ENCODE measurements around the gene STRAP. TPM values are rescaled to one million over a fixed set of nuclear protein-coding genes. Genes with fewer than 3 reads are reported as not detected.
"Not testable (repeated sequence)": the region's sequence is repeated elsewhere in the genome, so short reads cannot be mapped to it uniquely, and the experiment has no call there.

Gene STRAP
- total RNA-seq, 4 donors from 2014 or later: 24.5 to 45.4 (median 37.7) TPM

GRCh38 chr12:15904378-15904920 lies 22.3 kb downstream of the STRAP start:
- Histone ChIP-seq H3K4me3 (no peak overlapping the region), H3K27ac (no peak overlapping the region), H3K9me3 (no peaks in the 10 kb centered on the region), H3K36me3 (peaks cover 67% of the 10 kb centered on the region), H3K4me1 (no peaks in the 10 kb centered on the region), H3K27me3 (no peaks in the 10 kb centered on the region)
- TF ChIP-seq POLR2A (IDR thresholded peaks at IDR 0.05): no peak
- TF ChIP-seq EP300 (IDR thresholded peaks at IDR 0.05): no peak
- TF ChIP-seq CTCF (IDR thresholded peaks at IDR 0.05): no peak
- WGBS: 91% methylated on average over 5 of the region's 5 CpGs
- DNase-seq (ENCODE audit: low spot score in 2 of 2): no peak

DNA sequence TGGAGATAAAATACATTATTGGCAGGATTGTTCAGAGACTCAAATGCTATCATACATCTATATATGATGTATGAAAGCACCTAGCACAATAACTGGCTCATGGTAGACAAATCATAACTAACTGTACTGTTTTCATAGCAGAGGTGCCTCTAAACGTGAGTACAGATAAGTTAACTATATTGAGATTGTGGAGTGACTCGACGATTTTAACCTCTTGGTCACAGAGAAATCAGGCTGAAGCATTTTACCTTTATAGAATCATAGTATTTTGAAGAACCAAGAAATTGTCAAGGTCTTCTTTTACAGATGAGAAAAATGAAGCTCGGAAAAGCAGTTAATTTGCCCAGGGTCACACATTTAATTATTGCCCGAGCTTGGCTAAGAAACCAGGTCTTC lies 28.3 kb downstream of the STRAP start:
- 64% methylated on average over 5 of the region's 5 CpGs for WGBS
- Histone ChIP-seq H3K4me3 (peak overlapping the region; percentile 75), H3K36me3 (peaks cover 15% of the 10 kb centered on the region), H3K4me1 (peaks cover 19% of the 10 kb centered on the region), H3K27ac (peak overlapping the region; percentile 97), H3K27me3 (no peaks in the 10 kb centered on the region), H3K9me3 (no peaks in the 10 kb centered on the region)
- no peak for DNase-seq (ENCODE audit: low spot score in 2 of 2)
- TF ChIP-seq POLR2A (IDR thresholded peaks at IDR 0.05) (no peak), CTCF (IDR thresholded peaks at IDR 0.05) (no peak), POLR2AphosphoS5 (IDR thresholded peaks at IDR 0.05) (no peak), EP300 (IDR thresholded peaks at IDR 0.05) (no peak)

GRCh38 chr12:15910864-15911721 lies 28.9 kb downstream of the STRAP start, which contains the start of gene DERA:
DERA (plus strand) TSS chr12:15911332; CDS start chr12:15911384, 52 bp downstream.
- Histone ChIP-seq H3K27me3 (no peaks in the 10 kb centered on the region), H3K27ac (peak within 1 kb of the TSS; percentile 97), H3K36me3 (peaks cover 11% of the 10 kb centered on the region), H3K4me1 (peaks cover 19% of the 10 kb centered on the region), H3K9me3 (no peaks in the 10 kb centered on the region), H3K4me3 (peak within 1 kb of the TSS; percentile 75)
- TF ChIP-seq EP300 (IDR thresholded peaks at IDR 0.05): no peak
- no peak for TF ChIP-seq CTCF (IDR thresholded peaks at IDR 0.05)
- peak in 1 of 2 donors; percentile 87 for TF ChIP-seq POLR2A (IDR thresholded peaks at IDR 0.05)
- TF ChIP-seq POLR2AphosphoS5 (IDR thresholded peaks at IDR 0.05): peak in 1 of 3 donors; percentile 30
- peak; percentile 82 to 86 for DNase-seq (ENCODE audit: low spot score in 2 of 2)
- under 1% methylated on average over 45 of the region's 59 CpGs for WGBS

DNA sequence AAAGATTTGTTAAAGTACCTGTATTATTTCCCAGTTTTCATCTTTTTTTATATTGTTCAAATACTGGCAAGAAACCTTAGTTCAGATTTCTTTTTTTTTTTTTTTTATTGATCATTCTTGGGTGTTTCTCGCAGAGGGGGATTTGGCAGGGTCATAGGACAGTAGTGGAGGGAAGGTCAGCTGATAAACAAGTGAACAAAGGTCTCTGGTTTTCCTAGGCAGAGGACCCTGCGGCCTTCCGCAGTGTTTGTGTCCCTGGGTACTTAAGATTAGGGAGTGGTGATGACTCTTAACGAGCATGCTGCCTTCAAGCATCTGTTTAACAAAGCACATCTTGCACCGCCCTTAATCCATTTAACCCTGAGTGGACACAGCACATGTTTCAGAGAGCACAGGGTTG lies 29.7 kb downstream of the STRAP start:
- peak overlapping the region; percentile 97 for H3K27ac ChIP-seq
- WGBS: 4% methylated on average over 5 of the region's 5 CpGs
- H3K36me3 ChIP-seq; DNase-seq (ENCODE audit: low spot score in 2 of 2); H3K9me3 ChIP-seq; H3K27me3 ChIP-seq: not testable (repeated sequence)
- peaks cover 19% of the 10 kb centered on the region for H3K4me1 ChIP-seq
- H3K4me3 ChIP-seq: peak overlapping the region; percentile 75

- not testable (repeated sequence) for H3K27ac ChIP-seq; H3K9me3 ChIP-seq; H3K36me3 ChIP-seq; H3K4me3 ChIP-seq; H3K27me3 ChIP-seq; DNase-seq (ENCODE audit: low spot score in 2 of 2)
- 93% methylated on average over 5 of the region's 5 CpGs for WGBS
- H3K4me1 ChIP-seq: peaks cover 19% of the 10 kb centered on the region
Measured at GRCh38 chr12:15914131-15914530, 31.9 kb downstream of the STRAP start.

DNA sequence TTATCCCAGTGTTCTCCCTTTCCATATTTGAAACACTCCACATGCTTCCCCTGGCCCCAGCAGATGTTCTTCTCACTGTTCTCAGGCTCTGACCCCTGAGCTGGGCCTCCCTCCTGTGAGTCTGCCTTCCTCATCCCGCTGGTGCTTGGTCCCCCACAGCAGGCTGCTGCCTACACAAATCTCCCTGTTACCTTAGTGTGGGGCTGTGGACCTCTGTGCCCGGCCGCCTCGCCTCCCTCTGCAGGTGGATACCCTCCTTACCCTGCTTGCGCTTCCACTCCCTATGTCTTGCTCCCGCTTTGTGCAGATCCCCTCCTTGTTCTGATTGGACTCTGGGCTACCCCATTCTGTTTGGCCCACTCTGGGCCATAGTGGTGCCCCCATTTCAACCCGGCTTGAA lies 35.9 kb downstream of the STRAP start:
- Histone ChIP-seq H3K36me3 (peaks cover 3% of the 10 kb centered on the region), H3K27ac (no peak overlapping the region), H3K4me3 (no peak overlapping the region), H3K9me3 (no peaks in the 10 kb centered on the region), H3K27me3 (no peaks in the 10 kb centered on the region), H3K4me1 (peaks cover 4% of the 10 kb centered on the region)
- TF ChIP-seq POLR2A (IDR thresholded peaks at IDR 0.05) (no peak), EP300 (IDR thresholded peaks at IDR 0.05) (no peak)
- DNase-seq (ENCODE audit: low spot score in 2 of 2): no peak
- 96% methylated on average over 7 of the region's 7 CpGs for WGBS
